ENCODE measurements around the gene FFAR3. TPM values are rescaled to one million over a fixed set of nuclear protein-coding genes. Genes with fewer than 3 reads are reported as not detected.
A peak's percentile ranks its signal among the peaks of the same experiment; 100 is the strongest.
"Not testable (repeated sequence)": the region's sequence is repeated elsewhere in the genome, so short reads cannot be mapped to it uniquely, and the experiment has no call there.

FFAR3 gene
- total RNA-seq, 1 donor from 2014 or later: 0.29 TPM

- no peak for DNase-seq (ENCODE audit: low spot score)
Measured at GRCh38 chr19:35351411-35352176, 6.7 kb upstream of the FFAR3 start.

- no peak for DNase-seq (ENCODE audit: low spot score)
Measured at GRCh38 chr19:35352177-35352447, 6.1 kb upstream of the FFAR3 start.

GRCh38 chr19:35352448-35353304 lies 5.6 kb upstream of the FFAR3 start:
- DNase-seq (ENCODE audit: low spot score): peak; percentile 70

GRCh38 chr19:35353635-35354034 lies 4.6 kb upstream of the FFAR3 start:
- no peak for DNase-seq (ENCODE audit: low spot score)

- DNase-seq (ENCODE audit: low spot score): no peak
Measured at GRCh38 chr19:35354898-35355297, 3.4 kb upstream of the FFAR3 start.

GRCh38 chr19:35355791-35356460 lies 2.3 kb upstream of the FFAR3 start:
- DNase-seq (ENCODE audit: low spot score): no peak

- not testable (repeated sequence) for DNase-seq (ENCODE audit: low spot score)
Measured at GRCh38 chr19:35358834-35359233, 574 bp downstream of the FFAR3 start.

GRCh38 chr19:35359395-35359794 lies 1.1 kb downstream of the FFAR3 start:
- not testable (repeated sequence) for DNase-seq (ENCODE audit: low spot score)

- not testable (repeated sequence) for DNase-seq (ENCODE audit: low spot score)
Measured at GRCh38 chr19:35360081-35360480, 1.8 kb downstream of the FFAR3 start.

- no peak for DNase-seq (ENCODE audit: low spot score)
Measured at GRCh38 chr19:35360880-35361420, 2.7 kb downstream of the FFAR3 start.

GRCh38 chr19:35362261-35363000 lies 4.2 kb downstream of the FFAR3 start:
- DNase-seq (ENCODE audit: low spot score): no peak

- DNase-seq (ENCODE audit: low spot score): no peak
Measured at GRCh38 chr19:35363001-35363590, 4.8 kb downstream of the FFAR3 start.

GRCh38 chr19:35363711-35364425 lies 5.6 kb downstream of the FFAR3 start:
- DNase-seq (ENCODE audit: low spot score): no peak

- no peak for DNase-seq (ENCODE audit: low spot score)
Measured at GRCh38 chr19:35365303-35365702, 7.0 kb downstream of the FFAR3 start.

GRCh38 chr19:35368378-35368777 lies 10.1 kb downstream of the FFAR3 start:
- DNase-seq (ENCODE audit: low spot score): no peak

GRCh38 chr19:35369522-35369921 lies 11.3 kb downstream of the FFAR3 start:
- DNase-seq (ENCODE audit: low spot score): no peak

- DNase-seq (ENCODE audit: low spot score): no peak
Measured at GRCh38 chr19:35370722-35371121, 12.5 kb downstream of the FFAR3 start, which contains the start of gene GPR42. TSS of gene GPR42 (plus strand) at chr19:35371068. CDS start at chr19:35371360, 292 bp downstream.

GRCh38 chr19:35373492-35373891 lies 15.2 kb downstream of the FFAR3 start:
- DNase-seq (ENCODE audit: low spot score): no peak

GRCh38 chr19:35374031-35374430 lies 15.8 kb downstream of the FFAR3 start:
- not testable (repeated sequence) for DNase-seq (ENCODE audit: low spot score)

All from mucosa of gallbladder (tissue), 1 donor.